Fibroblast of pulmonary artery (primary cell): ENCODE results near the gene KRT6C.
"Not testable (repeated sequence)": the region's sequence is repeated elsewhere in the genome, so short reads cannot be mapped to it uniquely, and the experiment has no call there.

ENCODE experiments used
- DNase-seq: peaks from one replicate; pipeline ENCODE4 v3.0.0-alpha.2; 2010; ENCODE audit warnings: low read depth
- H3K4me3 ChIP-seq: replicated peaks from 2 replicates; pipeline ENCODE4 v1.5.1; 2011; ENCODE audit warnings: low read depth, mild to moderate bottlenecking, control low read depth, low read length, moderate library complexity
- CTCF ChIP-seq: IDR thresholded peaks from 2 replicates; pipeline ENCODE4 v1.5.1; 2011; ENCODE audit warnings: mild to moderate bottlenecking, control low read depth, low read length, inconsistent platforms; ENCODE audit errors: missing control alignments

Gene KRT6C

DNA sequence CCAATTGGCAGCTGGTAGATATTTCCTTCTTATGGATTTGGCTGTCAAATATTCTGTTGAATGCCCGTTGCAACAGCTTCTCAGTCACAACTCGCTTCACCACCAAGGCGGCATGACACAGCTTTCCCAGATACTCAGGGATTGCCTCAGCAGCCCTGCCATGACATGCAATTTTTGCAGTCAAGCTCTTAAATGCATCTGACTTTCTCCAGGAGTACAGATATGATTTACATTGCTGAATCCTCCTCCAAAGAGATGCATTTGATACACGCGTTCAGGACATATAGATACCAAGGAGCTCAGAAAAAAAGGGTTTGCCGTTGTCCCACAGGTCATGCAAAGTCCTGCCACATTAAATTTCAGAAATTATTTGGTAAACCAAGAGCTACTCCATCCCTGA is 40.1 kb upstream of the KRT6C start:
- H3K4me3 ChIP-seq: no peak overlapping the region
- DNase-seq: no peak
- no peak for TF ChIP-seq CTCF

GRCh38 chr12:52508211-52508610 is 34.6 kb upstream of the KRT6C start:
- TF ChIP-seq CTCF: no peak
- no peak for DNase-seq
- no peak overlapping the region for H3K4me3 ChIP-seq

DNA sequence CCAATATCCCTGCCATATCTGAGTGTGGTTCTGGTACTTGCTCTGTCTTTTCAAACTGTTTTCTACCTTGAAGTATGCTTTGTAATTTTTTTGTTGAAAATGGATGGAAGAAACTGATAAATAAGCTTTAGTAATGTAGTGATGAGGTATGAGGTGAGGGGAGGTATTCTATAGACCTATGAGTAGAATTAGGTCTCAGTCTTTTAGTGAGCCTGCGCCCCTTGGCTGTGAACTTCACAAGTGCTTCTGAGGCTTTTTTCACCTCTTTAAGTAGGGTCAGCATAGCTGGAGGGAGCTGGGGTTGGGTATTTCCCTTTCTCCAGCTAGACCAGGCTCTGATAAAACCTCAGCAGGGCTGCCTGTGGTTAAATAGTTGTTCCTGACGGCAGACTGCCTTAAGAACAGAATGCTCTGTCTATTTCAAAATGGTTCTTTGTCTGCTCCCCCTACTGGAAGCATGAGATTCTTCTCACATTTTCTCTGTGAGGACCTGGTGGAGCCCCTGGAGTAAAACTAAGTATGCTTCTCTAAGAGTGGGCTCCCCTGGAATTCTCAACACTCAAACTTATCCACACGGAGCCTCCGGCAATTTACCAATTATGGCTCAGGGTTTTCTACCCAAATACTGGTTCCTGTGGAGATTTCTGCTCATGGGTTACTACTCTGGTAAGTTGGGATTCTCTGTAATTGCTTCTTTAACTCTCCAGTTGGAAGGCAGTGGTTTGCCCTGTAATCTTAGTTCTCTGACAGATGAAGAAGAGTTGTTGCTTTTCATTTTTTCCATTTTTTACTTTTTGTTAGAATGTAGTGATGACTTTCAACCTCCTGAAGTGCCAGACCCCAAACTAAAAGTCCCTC is 33.5 kb upstream of the KRT6C start:
- H3K4me3 ChIP-seq: no peak overlapping the region
- TF ChIP-seq CTCF: peak; percentile 76
- DNase-seq: peak; percentile 85

DNA sequence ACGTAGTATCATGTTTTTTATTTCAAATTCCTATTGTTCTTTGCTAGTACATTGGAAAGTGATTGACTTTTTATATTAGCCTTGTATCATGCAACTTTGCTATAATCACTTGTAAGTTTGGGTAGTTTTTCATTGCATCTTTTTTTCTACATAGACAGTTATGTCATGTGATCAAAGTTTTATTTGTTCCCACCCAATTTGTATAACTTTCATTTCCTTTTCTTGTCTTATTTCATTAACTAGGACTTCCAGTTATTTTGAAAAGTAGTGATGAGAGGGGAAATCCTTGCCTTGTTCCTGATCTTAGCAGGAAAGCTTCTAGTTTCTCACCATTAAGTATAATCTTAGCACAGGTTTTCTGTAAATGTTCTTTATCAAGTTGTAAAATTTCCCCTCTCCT is 29.3 kb upstream of the KRT6C start:
- DNase-seq: no peak
- no peak overlapping the region for H3K4me3 ChIP-seq
- TF ChIP-seq CTCF: no peak

GRCh38 chr12:52501490-52501889 is 27.9 kb upstream of the KRT6C start:
- no peak for DNase-seq
- no peak for TF ChIP-seq CTCF
- no peak overlapping the region for H3K4me3 ChIP-seq

GRCh38 chr12:52500574-52500973 is 27.0 kb upstream of the KRT6C start:
- not testable (repeated sequence) for DNase-seq, H3K4me3 ChIP-seq

DNA sequence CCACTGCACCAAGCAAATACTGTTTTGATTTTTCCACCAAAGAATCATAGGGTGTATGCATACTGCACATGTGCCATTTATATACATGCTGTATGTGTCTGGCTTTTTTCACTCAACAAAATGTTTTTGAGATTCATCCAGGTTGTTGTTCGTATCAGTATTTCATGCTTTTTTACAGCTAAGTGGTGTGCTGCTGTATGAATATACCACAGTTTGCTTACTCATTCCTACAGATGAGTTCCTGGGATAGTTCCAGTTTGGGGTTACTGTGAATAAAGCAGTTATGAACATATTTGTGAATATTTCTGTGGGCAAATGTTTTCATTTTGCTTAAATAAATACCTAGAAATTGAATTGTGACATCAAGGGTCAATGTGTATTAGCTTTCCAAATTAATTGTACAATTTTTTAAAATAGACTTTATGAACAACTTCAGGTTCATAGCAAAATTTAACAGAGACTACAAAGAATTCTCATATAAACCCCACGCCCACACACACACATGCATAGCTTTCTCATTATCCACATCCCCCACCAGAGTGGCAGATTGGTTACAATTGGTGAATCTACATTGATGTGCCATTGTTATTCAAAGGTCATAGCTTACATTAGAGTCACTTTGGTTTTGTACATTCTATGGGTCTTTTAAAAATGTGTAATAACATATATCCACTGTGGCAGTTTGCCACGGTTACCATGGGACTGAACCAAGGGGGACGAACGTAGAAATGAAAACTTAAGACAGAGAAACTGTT is 26.4 kb upstream of the KRT6C start:
- TF ChIP-seq CTCF: no peak
- no peak overlapping the region for H3K4me3 ChIP-seq
- DNase-seq: peak; percentile 40
